Measurements from ENCODE around the gene ZNF784.

- TF ChIP-seq ELF4 (CRISPR knock-in tag; IDR thresholded peaks at IDR 0.05; ENCODE audit: borderline replicate concordance) (no peak), ZFP91 (CRISPR knock-in tag; IDR thresholded peaks at IDR 0.05; ENCODE audit: borderline replicate concordance) (no peak), ZNF546 (CRISPR knock-in tag; conservative IDR thresholded peaks at IDR 0.05) (no peak), CTCF (CRISPR knock-in tag; IDR thresholded peaks at IDR 0.05) (no peak), DBP (CRISPR knock-in tag; IDR thresholded peaks at IDR 0.05; ENCODE audit: not compliant biosample characterization) (no peak), ZNF768 (CRISPR knock-in tag; IDR thresholded peaks at IDR 0.05) (no peak)
Observed at GRCh38 chr19:55666343-55667005, 42.1 kb upstream of the ZNF784 start.

All from HepG2 (cell line).